ENCODE measurements around the gene STXBP6.
"Not testable (repeated sequence)": the region's sequence is repeated elsewhere in the genome, so short reads cannot be mapped to it uniquely, and the experiment has no call there.

STXBP6 gene

GRCh38 chr14:24801024-24801423 is 248.9 kb downstream of the STXBP6 start:
- no peak for DNase-seq (ENCODE audit: low read depth)

- no peak for DNase-seq (ENCODE audit: low read depth)
Measured at GRCh38 chr14:24798911-24799462, 251.0 kb downstream of the STXBP6 start.

GRCh38 chr14:24795406-24795805 is 254.5 kb downstream of the STXBP6 start:
- DNase-seq (ENCODE audit: low read depth) = no peak

- DNase-seq (ENCODE audit: low read depth) = no peak
Measured at GRCh38 chr14:24794644-24795305, 255.2 kb downstream of the STXBP6 start.

GRCh38 chr14:24790196-24790595 is 259.8 kb downstream of the STXBP6 start:
- no peak for DNase-seq (ENCODE audit: low read depth)

- DNase-seq (ENCODE audit: low read depth) = no peak
Measured at GRCh38 chr14:24789378-24789884, 260.5 kb downstream of the STXBP6 start.

- DNase-seq (ENCODE audit: low read depth) = no peak
Measured at GRCh38 chr14:24785698-24786097, 264.2 kb downstream of the STXBP6 start.

- no peak for DNase-seq (ENCODE audit: low read depth)
Measured at GRCh38 chr14:24784981-24785380, 265.0 kb downstream of the STXBP6 start.

GRCh38 chr14:24783791-24784190 is 266.2 kb downstream of the STXBP6 start:
- no peak for DNase-seq (ENCODE audit: low read depth)

- no peak for DNase-seq (ENCODE audit: low read depth)
Measured at GRCh38 chr14:24780281-24780680, 269.7 kb downstream of the STXBP6 start.

- DNase-seq (ENCODE audit: low read depth) = no peak
Measured at GRCh38 chr14:24777678-24778077, 272.3 kb downstream of the STXBP6 start.

- DNase-seq (ENCODE audit: low read depth) = no peak
Measured at GRCh38 chr14:24775950-24776349, 274.0 kb downstream of the STXBP6 start.

GRCh38 chr14:24774187-24774915 is 275.6 kb downstream of the STXBP6 start:
- DNase-seq (ENCODE audit: low read depth) = no peak

GRCh38 chr14:24773564-24773963 is 276.4 kb downstream of the STXBP6 start:
- not testable (repeated sequence) for DNase-seq (ENCODE audit: low read depth)

GRCh38 chr14:24766434-24766833 is 283.5 kb downstream of the STXBP6 start:
- no peak for DNase-seq (ENCODE audit: low read depth)

GRCh38 chr14:24761141-24761540 is 288.8 kb downstream of the STXBP6 start:
- no peak for DNase-seq (ENCODE audit: low read depth)

All from stimulated activated CD4-positive, alpha-beta T cell treated with anti-CD3 and anti-CD28 coated beads, Interleukin-2, amount 100 ng/mL, for 4 hours (primary cell).